ENCODE data around the gene UPK2.

GRCh38 chr11:119006656-119007055 lies 50.6 kb downstream of the UPK2 start:
- TF ChIP-seq ELF4 (CRISPR knock-in tag; IDR thresholded peaks at IDR 0.05; ENCODE audit: low read depth) (no peak), CTCF (IDR thresholded peaks at IDR 0.05) (no peak), ZNF232 (CRISPR knock-in tag; IDR thresholded peaks at IDR 0.05) (no peak), ETV6 (CRISPR knock-in tag; IDR thresholded peaks at IDR 0.05) (no peak), SP1 (CRISPR knock-in tag; conservative IDR thresholded peaks at IDR 0.05) (no peak), IRF1 (CRISPR knock-in tag; IDR thresholded peaks at IDR 0.05) (no peak), ZNF423 (CRISPR knock-in tag; IDR thresholded peaks at IDR 0.05) (no peak), GABPB1 (CRISPR knock-in tag; IDR thresholded peaks at IDR 0.05) (no peak), ZNF416 (CRISPR knock-in tag; IDR thresholded peaks at IDR 0.05) (no peak), JUN (CRISPR knock-in tag; IDR thresholded peaks at IDR 0.05) (no peak)
